K562 (cell line): ENCODE results near the gene CTIF. TPM values are rescaled to one million over a fixed set of nuclear protein-coding genes. Genes with fewer than 3 reads are reported as not detected.

Experiments used
- CHCHD3 ChIP-seq: fragments of 250-450 bp; sonication (Bioruptor Pico); IDR thresholded peaks from 2 replicates; pipeline ENCODE4 v2.1.2; 2022; ENCODE audit warnings: mild to moderate bottlenecking
- CHD1 ChIP-seq: fragments of 200-600 bp; sonication (generic); IDR thresholded peaks from one replicate; pipeline ENCODE4 v1.6.1; 2012; ENCODE audit warnings: mild to moderate bottlenecking, moderate library complexity, low read length, inconsistent platforms
- CHD2 ChIP-seq: IDR thresholded peaks from 2 replicates; pipeline ENCODE4 v1.6.1; 2011; ENCODE audit warnings: low read depth, low read length
- ELF1 ChIP-seq: fragments of 200-800 bp; sonication (Bioruptor generic); IDR thresholded peaks from 2 replicates; pipeline ENCODE4 v1.6.1; 2016; ENCODE audit warnings: missing genetic modification characterization, missing compliant biosample characterization
- ETV1 ChIP-seq: fragments of 450-650 bp; conservative IDR thresholded peaks from 2 replicates; pipeline ENCODE4 v1.6.1; 2016; ENCODE audit warnings: missing genetic modification characterization, control low read depth, low read depth, missing compliant biosample characterization
- MBD2 ChIP-seq: sonication (generic); IDR thresholded peaks from 2 replicates; pipeline ENCODE4 v1.6.1; 2016; ENCODE audit warnings: low read depth, borderline replicate concordance
- MCM5 ChIP-seq: fragments of 450-650 bp; IDR thresholded peaks from 2 replicates; pipeline ENCODE4 v1.6.1; 2016; ENCODE audit warnings: low read depth
- MYNN ChIP-seq, 2 experiments: sonication (generic); formaldehyde crosslinking in 1 of 2; IDR thresholded peaks; 2 replicates each; pipeline versions ENCODE4 v1.5.0 to v1.6.1; 2016 to 2020; ENCODE audit warnings: antibody characterized with exemption in 1 of 2, missing genetic modification reagents in 1 of 2
- PHTF2 ChIP-seq: fragments of 250-450 bp; sonication (Bioruptor Pico); IDR thresholded peaks from 2 replicates; pipeline ENCODE4 v1.5.0; 2021; ENCODE audit warnings: mild to moderate bottlenecking
- POLR2B ChIP-seq: fragments of 450-650 bp; IDR thresholded peaks from 2 replicates; pipeline ENCODE4 v1.6.1; 2018; ENCODE audit warnings: low read depth; ENCODE audit not compliant: partially characterized antibody
- PTBP1 ChIP-seq: fragments of 200-400 bp; formaldehyde crosslinking; IDR thresholded peaks from 2 replicates; pipeline ENCODE4 v1.6.1; 2017; ENCODE audit warnings: low read depth, low read length
- SRF ChIP-seq, 2 experiments: fragments of 250-450, 450-650 bp in 1 of 2; sonication (Bioruptor Pico) in 1 of 2; sonication (generic) in 1 of 2; formaldehyde crosslinking; IDR thresholded peaks; 2 replicates each; pipeline versions ENCODE4 v1.5.0 to v1.5.1; 2020 to 2022; ENCODE audit warnings: mild to moderate bottlenecking in 1 of 2, missing genetic modification reagents in 1 of 2
- ZNF253 ChIP-seq: fragments of 250-450 bp; sonication (Bioruptor Pico); conservative IDR thresholded peaks from 2 replicates; pipeline ENCODE4 v1.6.1; 2021; ENCODE audit warnings: mild to moderate bottlenecking
- ZNF444 ChIP-seq: fragments of 250-450 bp; sonication (Bioruptor Pico); IDR thresholded peaks from 2 replicates; pipeline ENCODE4 v1.4.0; 2020; ENCODE audit warnings: mild to moderate bottlenecking, moderate library complexity
- polyA plus RNA-seq, 8 experiments: library from polyadenylated mRNA; depleted of rRNA in 4 of 8; stranded (reverse) in 5 of 8; unstranded in 3 of 8; fragments of >200 nt; fragmentation: Nextera tagmentation in 2 of 8; fragmentation: Illumina TruSeq in 1 of 8; extraction: Ambion mirVana in 2 of 8; extraction: Trizol in 1 of 8; gene quantifications; 2 replicates each; pipeline versions ENCODE4 v1.2.1 to v1.2.3, GENCODE V29; 2011 to 2014; ENCODE audit warnings: inconsistent platforms in 1 of 8, missing spikeins in 1 of 8
- total RNA-seq, 7 experiments: library from RNA; depleted of rRNA in 6 of 7; stranded (reverse); fragments of >200 nt in 6 of 7; fragmentation: Illumina TruSeq in 2 of 7; extraction: Trizol in 2 of 7; gene quantifications; 2 replicates each; pipeline versions ENCODE4 v1.2.1 to v1.2.3, GENCODE V29; 2011 to 2021; ENCODE audit warnings: low replicate concordance in 1 of 7
- TF ChIP-seq, protein P1 (sequence below): fragments of 450-650 bp; conservative IDR thresholded peaks from 2 replicates; pipeline ENCODE4 v1.6.1; 2016; ENCODE audit warnings: missing genetic modification characterization, low read depth, mild to moderate bottlenecking, missing compliant biosample characterization, moderate library complexity
- TF ChIP-seq, protein P2 (sequence below), 2 experiments: fragments of 450-650 bp; IDR thresholded peaks; 2 replicates each; pipeline ENCODE4 v1.6.1; 2016; ENCODE audit warnings: mild to moderate bottlenecking in 2 of 2, borderline replicate concordance in 1 of 2, low read depth in 1 of 2, moderate library complexity in 1 of 2
- TF ChIP-seq, protein P3 (sequence below): fragments of 450-650 bp; formaldehyde crosslinking; conservative IDR thresholded peaks from 2 replicates; pipeline ENCODE4 v1.4.0; 2022; ENCODE audit warnings: mild to moderate bottlenecking, missing genetic modification characterization

The CTIF gene
- total and polyA plus RNA-seq, 9 of the 15 experiments (the other 6 are each of a cell fraction or from before 2014, with no cell fraction given) = 0.17 to 11.5 (median 2.2) TPM

DNA sequence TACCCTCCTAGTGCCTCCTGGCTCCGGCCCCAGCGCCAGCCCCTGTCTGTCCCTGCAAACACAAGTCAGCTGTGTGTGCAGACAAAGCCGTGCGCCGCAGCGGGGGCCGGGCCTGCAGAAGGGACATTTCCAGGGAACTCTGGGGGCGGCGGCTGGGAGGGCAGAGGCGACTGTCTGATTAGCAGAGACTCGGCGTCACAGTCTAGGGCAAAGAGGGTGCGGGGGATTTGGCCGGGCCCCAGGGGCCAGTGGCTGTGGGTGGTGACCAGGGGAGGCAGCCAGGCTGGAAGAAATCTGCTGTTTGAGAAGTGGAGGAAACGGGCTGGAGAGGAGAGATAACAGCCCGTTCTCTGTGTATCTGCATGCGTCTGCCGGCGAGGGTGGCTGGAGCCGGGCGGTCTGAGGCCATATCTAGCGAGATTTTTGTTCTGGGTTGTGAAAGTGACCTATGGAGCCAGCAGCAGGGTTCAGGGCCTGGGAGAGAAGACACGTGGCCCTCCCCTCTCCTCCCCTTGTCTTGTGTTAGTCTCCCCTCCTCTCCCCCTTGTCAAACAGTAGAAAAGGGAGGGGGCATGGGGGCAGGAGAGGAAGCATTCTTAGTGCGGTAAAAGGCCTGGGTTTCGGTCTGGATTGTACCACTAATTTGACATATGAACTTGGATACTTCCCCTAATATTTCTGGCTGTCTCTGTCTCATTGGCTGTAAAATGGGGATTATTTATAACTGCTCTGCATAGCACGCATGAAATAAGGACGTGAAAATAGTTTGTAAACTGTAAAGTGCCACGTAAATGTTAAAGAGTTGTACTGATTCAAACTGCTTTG is 242.5 kb downstream of the CTIF start (continued):
- TF ChIP-seq, protein P1, sequence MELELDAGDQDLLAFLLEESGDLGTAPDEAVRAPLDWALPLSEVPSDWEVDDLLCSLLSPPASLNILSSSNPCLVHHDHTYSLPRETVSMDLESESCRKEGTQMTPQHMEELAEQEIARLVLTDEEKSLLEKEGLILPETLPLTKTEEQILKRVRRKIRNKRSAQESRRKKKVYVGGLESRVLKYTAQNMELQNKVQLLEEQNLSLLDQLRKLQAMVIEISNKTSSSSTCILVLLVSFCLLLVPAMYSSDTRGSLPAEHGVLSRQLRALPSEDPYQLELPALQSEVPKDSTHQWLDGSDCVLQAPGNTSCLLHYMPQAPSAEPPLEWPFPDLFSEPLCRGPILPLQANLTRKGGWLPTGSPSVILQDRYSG (tag) = no peak; the same call in 1 of the 2 replicates
- TF ChIP-seq MBD2 = no peak
- no peak for TF ChIP-seq ZNF444 (CRISPR knock-in tag)
- TF ChIP-seq CHCHD3 (CRISPR knock-in tag) = no peak
- TF ChIP-seq POLR2B = no peak
- TF ChIP-seq CHD1 = no peak
- no peak for TF ChIP-seq PHTF2 (CRISPR knock-in tag)
- TF ChIP-seq CHD2 = no peak
- TF ChIP-seq PTBP1 = no peak
- TF ChIP-seq ZNF253 (CRISPR knock-in tag) = no peak
- no peak for TF ChIP-seq ETV1
- no peak for TF ChIP-seq ELF1 (tag)
- peak; percentile 92 for TF ChIP-seq MYNN (IDR thresholded peaks at IDR 0.05)
- no peak for TF ChIP-seq MYNN (CRISPR knock-in tag; IDR thresholded peaks at IDR 0.05)
- TF ChIP-seq, protein P2, sequence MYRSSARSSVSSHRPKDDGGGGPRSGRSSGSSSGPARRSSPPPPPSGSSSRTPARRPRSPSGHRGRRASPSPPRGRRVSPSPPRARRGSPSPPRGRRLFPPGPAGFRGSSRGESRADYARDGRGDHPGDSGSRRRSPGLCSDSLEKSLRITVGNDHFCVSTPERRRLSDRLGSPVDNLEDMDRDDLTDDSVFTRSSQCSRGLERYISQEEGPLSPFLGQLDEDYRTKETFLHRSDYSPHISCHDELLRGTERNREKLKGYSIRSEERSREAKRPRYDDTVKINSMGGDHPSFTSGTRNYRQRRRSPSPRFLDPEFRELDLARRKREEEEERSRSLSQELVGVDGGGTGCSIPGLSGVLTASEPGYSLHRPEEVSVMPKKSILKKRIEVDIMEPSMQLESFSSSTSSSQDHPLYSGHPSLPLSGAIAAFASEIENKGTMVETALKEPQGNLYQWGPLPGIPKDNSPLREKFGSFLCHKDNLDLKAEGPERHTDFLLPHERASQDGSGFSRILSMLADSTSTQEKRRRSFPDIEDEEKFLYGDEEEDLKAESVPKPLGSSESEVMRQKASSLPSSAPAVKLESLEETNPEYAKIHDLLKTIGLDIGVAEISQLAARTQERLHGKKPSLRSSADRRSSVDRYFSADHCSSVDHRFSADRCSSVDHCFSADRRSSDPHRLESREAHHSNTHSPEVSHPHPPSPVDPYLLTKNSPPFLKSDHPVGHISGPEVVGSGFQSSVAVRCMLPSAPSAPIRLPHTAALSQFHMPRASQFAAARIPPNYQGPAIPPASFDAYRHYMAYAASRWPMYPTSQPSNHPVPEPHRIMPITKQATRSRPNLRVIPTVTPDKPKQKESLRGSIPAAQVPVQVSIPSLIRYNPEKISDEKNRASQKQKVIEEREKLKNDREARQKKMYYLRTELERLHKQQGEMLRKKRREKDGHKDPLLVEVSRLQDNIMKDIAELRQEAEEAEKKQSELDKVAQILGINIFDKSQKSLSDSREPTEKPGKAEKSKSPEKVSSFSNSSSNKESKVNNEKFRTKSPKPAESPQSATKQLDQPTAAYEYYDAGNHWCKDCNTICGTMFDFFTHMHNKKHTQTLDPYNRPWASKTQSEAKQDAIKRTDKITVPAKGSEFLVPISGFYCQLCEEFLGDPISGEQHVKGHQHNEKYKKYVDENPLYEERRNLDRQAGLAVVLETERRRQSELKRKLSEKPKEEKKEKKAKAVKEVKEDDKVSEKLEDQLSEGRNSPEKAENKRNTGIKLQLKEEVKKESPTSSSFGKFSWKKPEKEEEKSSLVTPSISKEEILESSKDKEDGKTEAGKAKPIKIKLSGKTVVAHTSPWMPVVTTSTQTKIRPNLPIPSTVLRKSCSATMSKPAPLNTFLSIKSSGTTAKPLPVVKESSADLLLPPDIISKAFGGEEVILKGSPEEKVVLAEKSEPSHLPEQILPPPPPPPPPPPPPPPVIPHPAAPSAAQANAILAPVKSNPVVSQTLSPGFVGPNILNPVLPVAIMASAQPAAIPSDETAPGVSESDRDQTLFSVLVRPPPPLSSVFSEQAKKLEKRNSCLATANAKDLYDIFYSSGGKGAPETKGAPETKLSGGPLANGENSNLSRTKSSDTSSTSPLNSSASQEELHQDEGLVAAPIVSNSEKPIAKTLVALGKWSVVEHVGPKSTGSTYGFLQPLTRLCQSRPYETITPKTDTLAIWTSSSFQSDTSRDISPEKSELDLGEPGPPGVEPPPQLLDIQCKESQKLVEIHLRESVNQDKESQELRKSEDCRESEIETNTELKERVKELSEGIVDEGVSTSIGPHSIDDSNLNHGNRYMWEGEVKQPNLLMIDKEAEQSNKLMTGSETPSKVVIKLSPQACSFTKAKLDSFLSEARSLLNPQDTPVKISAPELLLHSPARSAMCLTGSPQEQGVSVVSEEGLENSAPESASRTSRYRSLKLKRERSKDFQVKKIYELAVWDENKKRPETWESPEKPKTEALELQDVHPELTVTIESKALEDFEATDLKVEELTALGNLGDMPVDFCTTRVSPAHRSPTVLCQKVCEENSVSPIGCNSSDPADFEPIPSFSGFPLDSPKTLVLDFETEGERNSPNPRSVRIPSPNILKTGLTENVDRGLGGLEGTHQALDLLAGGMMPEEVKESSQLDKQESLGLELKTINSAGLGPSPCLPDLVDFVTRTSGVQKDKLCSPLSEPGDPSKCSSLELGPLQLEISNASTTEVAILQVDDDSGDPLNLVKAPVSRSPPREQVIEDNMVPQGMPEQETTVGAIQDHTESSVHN (IDR thresholded peaks at IDR 0.05; ENCODE audit: borderline replicate concordance in 1 of 2, low read depth in 1 of 2) = no peak; a peak in 1 of 4 replicates
- peak in 1 of 2 experiments; percentile 28; a peak in 1 of 4 replicates for TF ChIP-seq SRF (CRISPR knock-in tag; IDR thresholded peaks at IDR 0.05)
- no peak for TF ChIP-seq MCM5
- TF ChIP-seq, protein P3, sequence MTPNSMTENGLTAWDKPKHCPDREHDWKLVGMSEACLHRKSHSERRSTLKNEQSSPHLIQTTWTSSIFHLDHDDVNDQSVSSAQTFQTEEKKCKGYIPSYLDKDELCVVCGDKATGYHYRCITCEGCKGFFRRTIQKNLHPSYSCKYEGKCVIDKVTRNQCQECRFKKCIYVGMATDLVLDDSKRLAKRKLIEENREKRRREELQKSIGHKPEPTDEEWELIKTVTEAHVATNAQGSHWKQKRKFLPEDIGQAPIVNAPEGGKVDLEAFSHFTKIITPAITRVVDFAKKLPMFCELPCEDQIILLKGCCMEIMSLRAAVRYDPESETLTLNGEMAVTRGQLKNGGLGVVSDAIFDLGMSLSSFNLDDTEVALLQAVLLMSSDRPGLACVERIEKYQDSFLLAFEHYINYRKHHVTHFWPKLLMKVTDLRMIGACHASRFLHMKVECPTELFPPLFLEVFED (CRISPR knock-in tag) = no peak
